Activated T-helper 1 cell treated with anti-CD3 and anti-CD28 coated beads, Interleukin-12 subunit alpha, Interleukin-12 subunit beta, Interleukin-2, Interleukin-4 antibody, amounts not matched to agents 30 ng/mL and 10 ng/mL and 1 ng/mL, durations not matched to agents 14 hours and 24 hours and 36 hours (primary cell): ENCODE measurements around the gene PTBP3. TPM values are rescaled to one million over a fixed set of nuclear protein-coding genes. Genes with fewer than 3 reads are reported as not detected.

Experiments used
- DNase-seq: peaks from one replicate; pipeline ENCODE4 v3.0.0; 2021; ENCODE audit warnings: low spot score
- H3K27ac Mint-ChIP-seq: one replicate; pipeline ENCODE4 v1.8.0; 2021; ENCODE audit warnings: mild to moderate bottlenecking, mixed read lengths
- H3K27me3 Mint-ChIP-seq: one replicate; pipeline ENCODE4 v1.8.0; 2022; ENCODE audit warnings: mild to moderate bottlenecking, moderate library complexity, mixed read lengths; ENCODE audit not compliant: insufficient read depth
- H3K36me3 Mint-ChIP-seq: one replicate; pipeline ENCODE4 v1.8.0; 2021; ENCODE audit warnings: low read depth, mixed read lengths
- H3K4me1 Mint-ChIP-seq: one replicate; pipeline ENCODE4 v1.8.0; 2021; ENCODE audit warnings: low read depth, mixed read lengths
- H3K4me3 Mint-ChIP-seq: one replicate; pipeline ENCODE4 v1.8.0; 2021; ENCODE audit warnings: mild to moderate bottlenecking, moderate library complexity, mixed read lengths
- H3K9me3 Mint-ChIP-seq: one replicate; pipeline ENCODE4 v1.8.0; 2021; ENCODE audit warnings: mixed read lengths
- intact Hi-C: fragments of 100-400 bp; cut with micrococcal nuclease; formaldehyde crosslinking; loops from one replicate; pipeline ENCODE4 v1.15.1; 2024
- total RNA-seq: library from RNA; stranded (reverse); gene quantifications from 2 replicates; pipeline ENCODE4 v1.2.3, GENCODE V29; 2022

PTBP3 gene
- total RNA-seq, 1 donor from 2014 or later: 101 TPM

GRCh38 chr9:112351184-112351583, 17.8 kb upstream of the PTBP3 start:
- H3K4me3 Mint-ChIP-seq: no peak overlapping the region
- no peaks in the 10 kb centered on the region for H3K36me3 Mint-ChIP-seq
- peaks cover 10% of the 10 kb centered on the region for H3K27me3 Mint-ChIP-seq
- H3K27ac Mint-ChIP-seq: no peak overlapping the region
- DNase-seq: no peak
- no peaks in the 10 kb centered on the region for H3K9me3 Mint-ChIP-seq
- intact Hi-C loops: no loop called here
- peaks cover 34% of the 10 kb centered on the region for H3K4me1 Mint-ChIP-seq

- H3K4me1 Mint-ChIP-seq: peaks cover 13% of the 10 kb centered on the region
- intact Hi-C loops: no loop called here
Measured at GRCh38 chr9:112349008-112349333, 15.6 kb upstream of the PTBP3 start.

GRCh38 chr9:112348257-112349007, 15.0 kb upstream of the PTBP3 start:
- no peaks in the 10 kb centered on the region for H3K36me3 Mint-ChIP-seq
- peak overlapping the region; percentile 68 for H3K4me3 Mint-ChIP-seq
- no peaks in the 10 kb centered on the region for H3K9me3 Mint-ChIP-seq
- peaks cover 11% of the 10 kb centered on the region for H3K4me1 Mint-ChIP-seq
- peak; percentile 60 for DNase-seq
- peaks cover 10% of the 10 kb centered on the region for H3K27me3 Mint-ChIP-seq
- intact Hi-C loops: no loop called here
- H3K27ac Mint-ChIP-seq: peak overlapping the region; percentile 88

More at GRCh38 chr9:112349008-112349333, 15.6 kb upstream of the PTBP3 start:
- no peak for DNase-seq
- H3K27me3 Mint-ChIP-seq: peaks cover 10% of the 10 kb centered on the region
- H3K27ac Mint-ChIP-seq: peak overlapping the region; percentile 88
- peak overlapping the region; percentile 68 for H3K4me3 Mint-ChIP-seq
- H3K9me3 Mint-ChIP-seq: no peaks in the 10 kb centered on the region
- H3K36me3 Mint-ChIP-seq: no peaks in the 10 kb centered on the region

GRCh38 chr9:112341730-112342129, 8.3 kb upstream of the PTBP3 start:
- intact Hi-C loops: no loop called here
- Mint-ChIP-seq H3K9me3 (no peaks in the 10 kb centered on the region), H3K4me3 (no peak overlapping the region), H3K36me3 (no peaks in the 10 kb centered on the region), H3K27ac (no peak overlapping the region), H3K27me3 (peaks cover 4% of the 10 kb centered on the region), H3K4me1 (no peaks in the 10 kb centered on the region)
- no peak for DNase-seq

- Mint-ChIP-seq H3K27ac (no peak overlapping the region), H3K4me3 (no peak overlapping the region), H3K27me3 (peaks cover 4% of the 10 kb centered on the region), H3K9me3 (no peaks in the 10 kb centered on the region), H3K4me1 (no peaks in the 10 kb centered on the region), H3K36me3 (no peaks in the 10 kb centered on the region)
- DNase-seq: no peak
- intact Hi-C loops: loop anchor here (10.0 kb wide), 2 partner anchors 345 to 855 kb away; partner anchors contain the start of gene ECPAS
Measured at GRCh38 chr9:112339886-112340285, 6.5 kb upstream of the PTBP3 start.

- H3K27me3 Mint-ChIP-seq: peaks cover 4% of the 10 kb centered on the region
- intact Hi-C loops: loop anchor here (10.0 kb wide), 2 partner anchors 344 to 854 kb away; partner anchors contain the start of gene ECPAS
- H3K9me3 Mint-ChIP-seq: no peaks in the 10 kb centered on the region
- DNase-seq: no peak
- H3K4me3 Mint-ChIP-seq: no peak overlapping the region
- no peaks in the 10 kb centered on the region for H3K36me3 Mint-ChIP-seq
- H3K27ac Mint-ChIP-seq: no peak overlapping the region
- peaks cover 7% of the 10 kb centered on the region for H3K4me1 Mint-ChIP-seq
Measured at GRCh38 chr9:112338561-112338960, 5.1 kb upstream of the PTBP3 start.

- Mint-ChIP-seq H3K4me3 (no peak overlapping the region), H3K36me3 (no peaks in the 10 kb centered on the region), H3K9me3 (no peaks in the 10 kb centered on the region), H3K4me1 (peaks cover 7% of the 10 kb centered on the region), H3K27me3 (peaks cover 4% of the 10 kb centered on the region), H3K27ac (peak overlapping the region; percentile 24)
- intact Hi-C loops: loop anchor here (10.0 kb wide), 2 partner anchors 343 to 853 kb away; partner anchors contain the start of gene ECPAS
- DNase-seq: no peak
Measured at GRCh38 chr9:112337547-112337946, 4.1 kb upstream of the PTBP3 start.

- H3K27ac Mint-ChIP-seq: peak overlapping the region; percentile 94
- H3K4me3 Mint-ChIP-seq: peak overlapping the region; percentile 97
- peaks cover 31% of the 10 kb centered on the region for H3K4me1 Mint-ChIP-seq
- DNase-seq: peak; percentile 16
- H3K27me3 Mint-ChIP-seq: peaks cover 2% of the 10 kb centered on the region
- no peaks in the 10 kb centered on the region for H3K36me3 Mint-ChIP-seq
- intact Hi-C loops: loop anchor here (1.0 to 10.0 kb wide), 9 partner anchors 21 to 888 kb away; partner anchors contain the start of genes ECPAS, FKBP15 and SLC31A1
- no peaks in the 10 kb centered on the region for H3K9me3 Mint-ChIP-seq
Measured at GRCh38 chr9:112334432-112334841, 1.0 kb upstream of the PTBP3 start.

GRCh38 chr9:112333639-112334431, 416 bp upstream of the PTBP3 start:
- Mint-ChIP-seq H3K27ac (peak overlapping the region; percentile 94), H3K9me3 (no peaks in the 10 kb centered on the region), H3K36me3 (no peaks in the 10 kb centered on the region), H3K4me3 (peak overlapping the region; percentile 97), H3K4me1 (peaks cover 31% of the 10 kb centered on the region), H3K27me3 (peaks cover 2% of the 10 kb centered on the region)
- intact Hi-C loops: loop anchor here (1.0 to 10.0 kb wide), 19 partner anchors 17 to 888 kb away; partner anchors contain the start of genes ECPAS, FKBP15, INIP and KIAA1958
- peak; percentile 88 for DNase-seq

GRCh38 chr9:112332674-112332976, 794 bp downstream of the PTBP3 start:
- Mint-ChIP-seq H3K4me3 (peak overlapping the region; percentile 93), H3K36me3 (peaks cover 5% of the 10 kb centered on the region), H3K27me3 (peaks cover 2% of the 10 kb centered on the region), H3K27ac (peak overlapping the region; percentile 96), H3K4me1 (peaks cover 43% of the 10 kb centered on the region), H3K9me3 (no peaks in the 10 kb centered on the region)
- no peak for DNase-seq
- intact Hi-C loops: loop anchor here (2.0 to 10.0 kb wide), 4 partner anchors 84 to 890 kb away; partner anchors contain the start of genes ECPAS, FKBP15 and SLC31A1

- Mint-ChIP-seq H3K27me3 (peaks cover 2% of the 10 kb centered on the region), H3K9me3 (no peaks in the 10 kb centered on the region), H3K27ac (peak overlapping the region; percentile 96), H3K4me1 (peaks cover 45% of the 10 kb centered on the region), H3K36me3 (peaks cover 5% of the 10 kb centered on the region), H3K4me3 (peak overlapping the region; percentile 93)
- DNase-seq: no peak
- intact Hi-C loops: loop anchor here (2.0 to 10.0 kb wide), 4 partner anchors 83 to 890 kb away; partner anchors contain the start of genes ECPAS, FKBP15 and SLC31A1
Measured at GRCh38 chr9:112332214-112332613, 1.2 kb downstream of the PTBP3 start.

GRCh38 chr9:112331674-112331952, 1.8 kb downstream of the PTBP3 start:
- intact Hi-C loops: loop anchor here (1.0 to 10.0 kb wide), 5 partner anchors 337 to 891 kb away; partner anchors contain the start of genes DNAJC25, ECPAS, FKBP15 and GNG10
- Mint-ChIP-seq H3K4me3 (peak overlapping the region; percentile 93), H3K27ac (peak overlapping the region; percentile 54), H3K9me3 (no peaks in the 10 kb centered on the region), H3K36me3 (peaks cover 5% of the 10 kb centered on the region), H3K27me3 (no peaks in the 10 kb centered on the region), H3K4me1 (peaks cover 45% of the 10 kb centered on the region)
- no peak for DNase-seq

GRCh38 chr9:112328545-112328944, 4.9 kb downstream of the PTBP3 start:
- Mint-ChIP-seq H3K36me3 (peaks cover 22% of the 10 kb centered on the region), H3K27ac (peak overlapping the region; percentile 43), H3K9me3 (peaks cover 9% of the 10 kb centered on the region), H3K4me3 (no peak overlapping the region), H3K4me1 (peaks cover 52% of the 10 kb centered on the region), H3K27me3 (no peaks in the 10 kb centered on the region)
- intact Hi-C loops: loop anchor here (1.0 kb wide), 1 partner anchor 11 kb away; no protein-coding TSS in a partner anchor
- no peak for DNase-seq
